ENCODE measurements around the gene PIK3CA.
A peak's percentile ranks its signal among the peaks of the same experiment; 100 is the strongest.

Gene PIK3CA

GRCh38 chr3:179147514-179147872 lies 664 bp upstream of the PIK3CA start:
- no peak for DNase-seq (ENCODE audit: low read depth)
- TF ChIP-seq CTCF (conservative IDR thresholded peaks at IDR 0.05; ENCODE audit: low read depth, low read length), result no peak
- H3K4me3 ChIP-seq (ENCODE audit: low read depth, low read length), result peak overlapping the region; percentile 71

GRCh38 chr3:179148616-179149405 lies 654 bp downstream of the PIK3CA start:
- H3K4me3 ChIP-seq (ENCODE audit: low read depth, low read length), result peak overlapping the region; percentile 71
- peak; percentile 54 for DNase-seq (ENCODE audit: low read depth)
- TF ChIP-seq CTCF (conservative IDR thresholded peaks at IDR 0.05; ENCODE audit: low read depth, low read length), result peak; percentile 1

- no peak for TF ChIP-seq CTCF (conservative IDR thresholded peaks at IDR 0.05; ENCODE audit: low read depth, low read length)
- DNase-seq (ENCODE audit: low read depth), result peak; percentile 56
- peak overlapping the region; percentile 71 for H3K4me3 ChIP-seq (ENCODE audit: low read depth, low read length)
Measured at GRCh38 chr3:179149406-179149867, 1.3 kb downstream of the PIK3CA start.

GRCh38 chr3:179149951-179150350 lies 1.8 kb downstream of the PIK3CA start:
- no peak for TF ChIP-seq CTCF (conservative IDR thresholded peaks at IDR 0.05; ENCODE audit: low read depth, low read length)

GRCh38 chr3:179150610-179151009 lies 2.5 kb downstream of the PIK3CA start:
- no peak for DNase-seq (ENCODE audit: low read depth)
- TF ChIP-seq CTCF (conservative IDR thresholded peaks at IDR 0.05; ENCODE audit: low read depth, low read length), result no peak
- peak overlapping the region; percentile 25 for H3K4me3 ChIP-seq (ENCODE audit: low read depth, low read length)

More at GRCh38 chr3:179149951-179150350, 1.8 kb downstream of the PIK3CA start:
- peak; percentile 13 for DNase-seq (ENCODE audit: low read depth)
- H3K4me3 ChIP-seq (ENCODE audit: low read depth, low read length), result peak overlapping the region; percentile 71

- DNase-seq (ENCODE audit: low read depth), result no peak
- TF ChIP-seq CTCF (conservative IDR thresholded peaks at IDR 0.05; ENCODE audit: low read depth, low read length), result no peak
- no peak overlapping the region for H3K4me3 ChIP-seq (ENCODE audit: low read depth, low read length)
Measured at GRCh38 chr3:179151474-179151873, 3.3 kb downstream of the PIK3CA start.

- TF ChIP-seq CTCF (conservative IDR thresholded peaks at IDR 0.05; ENCODE audit: low read depth, low read length), result no peak
- no peak for DNase-seq (ENCODE audit: low read depth)
Measured at GRCh38 chr3:179156170-179156569, 8.0 kb downstream of the PIK3CA start.

More at GRCh38 chr3:179156170-179156569, 8.0 kb downstream of the PIK3CA start:
- H3K4me3 ChIP-seq (ENCODE audit: low read depth, low read length), result no peak overlapping the region

Data from choroid plexus epithelial cell (primary cell).